ENCODE data around the gene PGBD1.
A peak's percentile ranks its signal among the peaks of the same experiment; 100 is the strongest.

PGBD1 gene

GRCh38 chr6:28330041-28330440 lies 48.7 kb downstream of the PGBD1 start:
- Histone ChIP-seq H2BK12ac (ENCODE audit: low read length in 2 of 2) (no peak overlapping the region), H3K79me1 (replicated peaks; ENCODE audit: low read length, poor library complexity, severe bottlenecking) (no peaks in the 10 kb centered on the region), H3K9me3 (ENCODE audit: control insufficient read depth, low read length) (peaks cover 30% of the 10 kb centered on the region), H3K27me3 (ENCODE audit: control insufficient read depth in 1 of 2, insufficient read depth in 1 of 2, low read length in 2 of 2) (no peaks in the 10 kb centered on the region), H4K91ac (ENCODE audit: low read length) (no peak overlapping the region), H3K36me3 (ENCODE audit: control insufficient read depth in 1 of 2, insufficient read depth in 2 of 2, low read depth in 1 of 2, low read length in 2 of 2) (peaks cover 6 to 15% of the 10 kb centered on the region in 2 experiments), H2BK15ac (ENCODE audit: low read depth, poor library complexity, severe bottlenecking) (no peak overlapping the region), H2AK5ac (ENCODE audit: low read length, severe bottlenecking) (no peak overlapping the region), H2BK120ac (ENCODE audit: low read depth, low read length) (no peak overlapping the region), H4K8ac (ENCODE audit: low read length) (no peak overlapping the region), H3K4me1 (ENCODE audit: control insufficient read depth, insufficient read depth, low read depth, low read length) (peaks cover 2% of the 10 kb centered on the region), H3K18ac (ENCODE audit: low read depth in 1 of 2, low read length in 2 of 2) (no peak overlapping the region), H3K27ac (ENCODE audit: low read length, poor library complexity, severe bottlenecking) (no peak overlapping the region), H3K9ac (ENCODE audit: low read length) (no peak overlapping the region), H3K4me3 (ENCODE audit: insufficient read depth in 1 of 2, low read depth in 1 of 2, low read length in 2 of 2) (no peak overlapping the region), H2BK5ac (ENCODE audit: low read depth, low read length, poor library complexity, severe bottlenecking) (no peak overlapping the region), H2AFZ (ENCODE audit: low read depth, low read length) (no peak overlapping the region), H3K23ac (ENCODE audit: low read length in 2 of 2) (no peak overlapping the region), H3K4me2 (ENCODE audit: low read length, poor library complexity, severe bottlenecking) (no peak overlapping the region), H3K14ac (ENCODE audit: low read length in 2 of 2) (no peak overlapping the region), H3K4ac (ENCODE audit: low read depth in 1 of 2, low read length in 2 of 2) (no peak overlapping the region)
- WGBS, result no CpG with 5 or more reads among the region's 1 CpG
- no peak for DNase-seq

GRCh38 chr6:28333047-28333446 lies 51.7 kb downstream of the PGBD1 start:
- WGBS, result 100% methylated on average over 1 of the region's 2 CpGs
- no peak overlapping the region for H4K8ac ChIP-seq (ENCODE audit: low read length)
- H4K91ac ChIP-seq (ENCODE audit: low read length), result no peak overlapping the region

GRCh38 chr6:28333599-28334018 lies 52.2 kb downstream of the PGBD1 start:
- Histone ChIP-seq H4K91ac (ENCODE audit: low read length) (no peak overlapping the region), H3K23ac (ENCODE audit: low read length in 2 of 2) (peak overlapping the region in 1 of 2 experiments; percentile 29), H3K79me1 (replicated peaks; ENCODE audit: low read length, poor library complexity, severe bottlenecking) (peaks cover 2% of the 10 kb centered on the region), H2BK15ac (ENCODE audit: low read depth, poor library complexity, severe bottlenecking) (no peak overlapping the region), H2AFZ (ENCODE audit: low read depth, low read length) (no peak overlapping the region), H2BK12ac (ENCODE audit: low read length in 2 of 2) (no peak overlapping the region), H3K18ac (ENCODE audit: low read depth in 1 of 2, low read length in 2 of 2) (no peak overlapping the region), H4K8ac (ENCODE audit: low read length) (no peak overlapping the region), H2AK5ac (ENCODE audit: low read length, severe bottlenecking) (peak overlapping the region; percentile 1), H3K4me3 (ENCODE audit: insufficient read depth in 1 of 2, low read depth in 1 of 2, low read length in 2 of 2) (no peak overlapping the region), H2BK120ac (ENCODE audit: low read depth, low read length) (no peak overlapping the region), H3K4me2 (ENCODE audit: low read length, poor library complexity, severe bottlenecking) (no peak overlapping the region), H3K36me3 (ENCODE audit: control insufficient read depth in 1 of 2, insufficient read depth in 2 of 2, low read depth in 1 of 2, low read length in 2 of 2) (no peaks in the 10 kb centered on the region), H3K27ac (ENCODE audit: low read length, poor library complexity, severe bottlenecking) (no peak overlapping the region), H3K14ac (ENCODE audit: low read length in 2 of 2) (no peak overlapping the region), H3K27me3 (ENCODE audit: control insufficient read depth in 1 of 2, insufficient read depth in 1 of 2, low read length in 2 of 2) (no peaks in the 10 kb centered on the region), H3K4ac (ENCODE audit: low read depth in 1 of 2, low read length in 2 of 2) (no peak overlapping the region), H3K9me3 (ENCODE audit: control insufficient read depth, low read length) (peaks cover 4% of the 10 kb centered on the region), H2BK5ac (ENCODE audit: low read depth, low read length, poor library complexity, severe bottlenecking) (no peak overlapping the region), H3K4me1 (ENCODE audit: control insufficient read depth, insufficient read depth, low read depth, low read length) (peaks cover 3% of the 10 kb centered on the region), H3K9ac (ENCODE audit: low read length) (no peak overlapping the region)
- DNase-seq, result no peak
- 100% methylated on average over 1 of the region's 1 CpG for WGBS

More at GRCh38 chr6:28333047-28333446, 51.7 kb downstream of the PGBD1 start:
- Histone ChIP-seq H3K4ac (ENCODE audit: low read depth in 1 of 2, low read length in 2 of 2) (no peak overlapping the region), H3K36me3 (ENCODE audit: control insufficient read depth in 1 of 2, insufficient read depth in 2 of 2, low read depth in 1 of 2, low read length in 2 of 2) (no peaks in the 10 kb centered on the region), H3K27me3 (ENCODE audit: control insufficient read depth in 1 of 2, insufficient read depth in 1 of 2, low read length in 2 of 2) (no peaks in the 10 kb centered on the region), H2BK120ac (ENCODE audit: low read depth, low read length) (no peak overlapping the region), H3K9ac (ENCODE audit: low read length) (no peak overlapping the region), H3K4me2 (ENCODE audit: low read length, poor library complexity, severe bottlenecking) (no peak overlapping the region), H3K4me1 (ENCODE audit: control insufficient read depth, insufficient read depth, low read depth, low read length) (peaks cover 3% of the 10 kb centered on the region), H2BK5ac (ENCODE audit: low read depth, low read length, poor library complexity, severe bottlenecking) (no peak overlapping the region), H3K18ac (ENCODE audit: low read depth in 1 of 2, low read length in 2 of 2) (no peak overlapping the region), H2AK5ac (ENCODE audit: low read length, severe bottlenecking) (no peak overlapping the region), H2BK12ac (ENCODE audit: low read length in 2 of 2) (no peak overlapping the region), H2AFZ (ENCODE audit: low read depth, low read length) (no peak overlapping the region), H3K9me3 (ENCODE audit: control insufficient read depth, low read length) (peaks cover 4% of the 10 kb centered on the region), H3K79me1 (replicated peaks; ENCODE audit: low read length, poor library complexity, severe bottlenecking) (peaks cover 2% of the 10 kb centered on the region), H3K4me3 (ENCODE audit: insufficient read depth in 1 of 2, low read depth in 1 of 2, low read length in 2 of 2) (no peak overlapping the region), H3K14ac (ENCODE audit: low read length in 2 of 2) (no peak overlapping the region), H3K27ac (ENCODE audit: low read length, poor library complexity, severe bottlenecking) (no peak overlapping the region), H3K23ac (ENCODE audit: low read length in 2 of 2) (no peak overlapping the region), H2BK15ac (ENCODE audit: low read depth, poor library complexity, severe bottlenecking) (no peak overlapping the region)
- no peak for DNase-seq

- Histone ChIP-seq H3K4me1 (ENCODE audit: control insufficient read depth, insufficient read depth, low read depth, low read length) (peaks cover 3% of the 10 kb centered on the region), H3K4ac (ENCODE audit: low read depth in 1 of 2, low read length in 2 of 2) (no peak overlapping the region), H2BK15ac (ENCODE audit: low read depth, poor library complexity, severe bottlenecking) (no peak overlapping the region), H4K8ac (ENCODE audit: low read length) (no peak overlapping the region), H3K9ac (ENCODE audit: low read length) (peak overlapping the region; percentile 94), H3K4me3 (ENCODE audit: insufficient read depth in 1 of 2, low read depth in 1 of 2, low read length in 2 of 2) (no peak overlapping the region), H3K79me1 (replicated peaks; ENCODE audit: low read length, poor library complexity, severe bottlenecking) (peaks cover 2% of the 10 kb centered on the region), H3K27me3 (ENCODE audit: control insufficient read depth in 1 of 2, insufficient read depth in 1 of 2, low read length in 2 of 2) (no peaks in the 10 kb centered on the region), H3K36me3 (ENCODE audit: control insufficient read depth in 1 of 2, insufficient read depth in 2 of 2, low read depth in 1 of 2, low read length in 2 of 2) (no peaks in the 10 kb centered on the region), H3K23ac (ENCODE audit: low read length in 2 of 2) (no peak overlapping the region), H2BK5ac (ENCODE audit: low read depth, low read length, poor library complexity, severe bottlenecking) (no peak overlapping the region), H4K91ac (ENCODE audit: low read length) (no peak overlapping the region), H3K18ac (ENCODE audit: low read depth in 1 of 2, low read length in 2 of 2) (no peak overlapping the region), H3K14ac (ENCODE audit: low read length in 2 of 2) (no peak overlapping the region), H3K9me3 (ENCODE audit: control insufficient read depth, low read length) (peaks cover 3% of the 10 kb centered on the region), H2AK5ac (ENCODE audit: low read length, severe bottlenecking) (no peak overlapping the region), H2BK120ac (ENCODE audit: low read depth, low read length) (no peak overlapping the region), H2AFZ (ENCODE audit: low read depth, low read length) (no peak overlapping the region), H3K4me2 (ENCODE audit: low read length, poor library complexity, severe bottlenecking) (peak overlapping the region; percentile 26), H3K27ac (ENCODE audit: low read length, poor library complexity, severe bottlenecking) (no peak overlapping the region), H2BK12ac (ENCODE audit: low read length in 2 of 2) (no peak overlapping the region)
- DNase-seq, result no peak
- 93% methylated on average over 6 of the region's 7 CpGs for WGBS
Measured at GRCh38 chr6:28334286-28335039, 53.1 kb downstream of the PGBD1 start.
